ENCODE data around the gene WIPF2. TPM values are rescaled to one million over a fixed set of nuclear protein-coding genes. Genes with fewer than 3 reads are reported as not detected.
"Not testable (repeated sequence)": the region's sequence is repeated elsewhere in the genome, so short reads cannot be mapped to it uniquely, and the experiment has no call there.

Gene WIPF2
- total and polyA plus RNA-seq, 2 donors (not counting 1 experiment from before 2014, with no cell fraction given), result 7.7 to 48.4 TPM

GRCh38 chr17:40230670-40231069 lies 11.6 kb downstream of the WIPF2 start:
- Histone ChIP-seq H3K4me3 (ENCODE audit: control extremely low read depth in 1 of 5, extremely low read depth in 1 of 5, insufficient read depth in 1 of 5, low read depth in 2 of 5, low read length in 4 of 5) (no peak overlapping the region), H3K79me2 (ENCODE audit: control insufficient read depth, insufficient read depth, low read length) (peaks cover 99% of the 10 kb centered on the region), H3K27ac (ENCODE audit: low read length in 2 of 2) (no peak overlapping the region), H3K4me2 (replicated peaks; ENCODE audit: low read depth, low read length, poor library complexity, severe bottlenecking) (no peak overlapping the region), H3K36me3 (replicated peaks in 1 of 2; ENCODE audit: control extremely low read depth in 1 of 2, control insufficient read depth in 1 of 2, extremely low read depth in 1 of 2, insufficient read depth in 2 of 2, low read length in 1 of 2) (peaks cover 5 to 27% of the 10 kb centered on the region in 2 experiments), H3K9me3 (ENCODE audit: control extremely low read depth in 1 of 3, control insufficient read depth in 2 of 3, insufficient read depth in 1 of 3, low read length in 2 of 3) (no peaks in the 10 kb centered on the region), H3K4me1 (ENCODE audit: control insufficient read depth in 2 of 2, insufficient read depth in 2 of 2, low read length in 2 of 2) (no peaks in the 10 kb centered on the region), H3K9ac (ENCODE audit: low read length) (no peak overlapping the region), H4K20me1 (ENCODE audit: control insufficient read depth, insufficient read depth, low read length, poor library complexity, severe bottlenecking) (peaks cover 40% of the 10 kb centered on the region), H3K27me3 (replicated peaks in 1 of 4; ENCODE audit: control extremely low read depth in 1 of 4, control insufficient read depth in 3 of 4, insufficient read depth in 4 of 4, low read length in 3 of 4) (no peaks in the 10 kb centered on the region), H2AFZ (ENCODE audit: insufficient read depth, low read depth, low read length, poor library complexity, severe bottlenecking) (no peak overlapping the region)
- intact Hi-C loops (cut with micrococcal nuclease), result no loop called here
- Mint-ChIP-seq H3K9me3 (ENCODE audit: insufficient read depth) (no peaks in the 10 kb centered on the region), H3K4me1 (peaks cover 18% of the 10 kb centered on the region), H3K27me3 (no peaks in the 10 kb centered on the region), H3K4me3 (no peak overlapping the region), H3K27ac (no peak overlapping the region)
- ChIA-PET CTCF (interaction anchor here (0.7 kb wide), 1 partner anchor 203 kb away, joined by 3 read pairs; no protein-coding TSS in a partner anchor), POLR2A (interaction anchor here (0.7 kb wide), 1 partner anchor 133 kb away, joined by 3 read pairs; no protein-coding TSS in a partner anchor)
- no CpG with 5 or more reads among the region's 3 CpGs for WGBS (ENCODE audit: insufficient coverage)
- no peak for ATAC-seq (ENCODE audit: low read depth)
- TF ChIP-seq EZH2 (IDR thresholded peaks at IDR 0.05; ENCODE audit: borderline replicate concordance, insufficient read depth, low read depth, low read length, poor library complexity, severe bottlenecking) (no peak), CTCF (IDR thresholded peaks at IDR 0.05) (no peak)
- no peak for DNase-seq

GRCh38 chr17:40231928-40232327 lies 12.8 kb downstream of the WIPF2 start:
- DNase-seq; H3K9me3 ChIP-seq (ENCODE audit: control extremely low read depth in 1 of 3, control insufficient read depth in 2 of 3, insufficient read depth in 1 of 3, low read length in 2 of 3); H3K27me3 ChIP-seq (replicated peaks in 1 of 4; ENCODE audit: control extremely low read depth in 1 of 4, control insufficient read depth in 3 of 4, insufficient read depth in 4 of 4, low read length in 3 of 4); H3K27ac Mint-ChIP-seq; H3K9me3 Mint-ChIP-seq (ENCODE audit: insufficient read depth); ATAC-seq (ENCODE audit: low read depth); H3K4me1 ChIP-seq (ENCODE audit: control insufficient read depth in 2 of 2, insufficient read depth in 2 of 2, low read length in 2 of 2); H3K4me2 ChIP-seq (replicated peaks; ENCODE audit: low read depth, low read length, poor library complexity, severe bottlenecking); H3K4me3 ChIP-seq (ENCODE audit: control extremely low read depth in 1 of 5, extremely low read depth in 1 of 5, insufficient read depth in 1 of 5, low read depth in 2 of 5, low read length in 4 of 5); H3K9ac ChIP-seq (ENCODE audit: low read length); H3K27ac ChIP-seq (ENCODE audit: low read length in 2 of 2); H2AFZ ChIP-seq (ENCODE audit: insufficient read depth, low read depth, low read length, poor library complexity, severe bottlenecking); intact Hi-C loops (cut with micrococcal nuclease); H3K4me3 Mint-ChIP-seq; H3K27me3 Mint-ChIP-seq: not testable (repeated sequence)
- H3K36me3 ChIP-seq (replicated peaks in 1 of 2; ENCODE audit: control extremely low read depth in 1 of 2, control insufficient read depth in 1 of 2, extremely low read depth in 1 of 2, insufficient read depth in 2 of 2, low read length in 1 of 2), result peaks cover 5 to 29% of the 10 kb centered on the region in 2 experiments
- H4K20me1 ChIP-seq (ENCODE audit: control insufficient read depth, insufficient read depth, low read length, poor library complexity, severe bottlenecking), result peaks cover 51% of the 10 kb centered on the region
- ChIA-PET CTCF (interaction anchor here (0.6 to 1.0 kb wide), 2 partner anchors 123 to 1062 kb away, joined by 3 to 4 read pairs; no protein-coding TSS in a partner anchor), POLR2A (interaction anchor here (0.7 kb wide), 3 partner anchors 13 to 200 kb away, joined by 5 to 10 read pairs (median 6); partner anchors contain the start of gene WIPF2)
- peaks cover 18% of the 10 kb centered on the region for H3K4me1 Mint-ChIP-seq
- H3K79me2 ChIP-seq (ENCODE audit: control insufficient read depth, insufficient read depth, low read length), result peaks cover 99% of the 10 kb centered on the region
- 87% methylated on average over 4 of the region's 4 CpGs for WGBS (ENCODE audit: insufficient coverage)
